Measurements from ENCODE around the gene SOX6.

SOX6 gene

GRCh38 chr11:15920856-15921629 is 435.3 kb downstream of the SOX6 start:
- DNase-seq, result no peak

DNA sequence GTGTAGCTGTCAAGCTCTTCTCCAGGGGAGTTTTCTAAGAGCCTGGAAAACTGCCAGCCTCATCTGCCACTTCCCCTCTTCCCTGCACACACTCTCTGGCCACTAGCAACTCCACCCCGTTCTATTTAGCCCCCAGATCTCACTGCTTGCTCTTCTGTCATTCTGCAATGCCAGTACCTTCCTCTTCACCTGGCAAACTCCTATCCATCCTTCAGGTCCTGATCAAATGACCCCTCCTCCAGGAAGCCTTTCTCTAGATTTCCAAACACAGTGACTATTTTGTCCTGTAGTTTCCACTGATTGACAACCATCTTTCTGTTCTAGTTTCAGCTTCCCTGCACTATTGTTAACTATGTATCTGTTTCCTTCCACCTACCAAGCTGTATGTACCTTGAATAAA is 437.7 kb downstream of the SOX6 start:
- no peak for DNase-seq

DNA sequence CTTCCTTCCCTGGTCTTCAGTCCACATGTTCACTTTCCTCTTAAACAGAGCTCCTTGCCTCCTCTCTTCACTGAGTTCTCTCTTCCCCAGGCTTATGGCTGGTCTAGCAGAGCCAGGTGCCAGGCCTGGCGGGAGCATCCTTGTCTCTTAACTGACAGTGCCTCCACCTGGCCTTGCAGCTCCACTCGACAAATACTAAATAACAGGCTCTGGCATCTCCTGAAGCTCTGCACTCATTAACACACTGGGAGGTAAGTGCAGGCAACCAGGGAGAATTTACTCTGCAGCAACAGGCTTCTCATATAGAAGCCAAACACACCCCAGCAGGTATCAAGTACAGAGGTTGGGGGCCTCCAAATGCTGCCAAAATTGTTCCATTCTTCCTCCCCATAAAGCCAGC is 438.1 kb downstream of the SOX6 start:
- DNase-seq, result no peak
